WTC11 (cell line): Measurements from ENCODE around the gene ARHGAP45. TPM values are rescaled to one million over a fixed set of nuclear protein-coding genes. Genes with fewer than 3 reads are reported as not detected.

Experiments used
- ATAC-seq: fragments of 200-7000 bp; cut with Tn5 transposase; 2 replicates; pipeline ENCODE4 v1.10.0; 2021; ENCODE audit warnings: mild to moderate bottlenecking, moderate library complexity
- CTCF ChIA-PET: fragments of 300-600 bp; sonication (Branson Sonifier 250); formaldehyde crosslinking; loops from one replicate; lab custom pipeline; 2021; ENCODE audit warnings: antibody characterized with exemption; lab: Charles Lee
- POLR2A ChIA-PET: fragments of 350-600 bp; sonication (Branson Sonifier 250); formaldehyde crosslinking; loops from one replicate; lab custom pipeline; 2021; ENCODE audit warnings: antibody characterized with exemption; lab: Charles Lee
- DNase-seq: peaks from one replicate; pipeline ENCODE4 v3.0.0; 2021; ENCODE audit warnings: low spot score
- H3K27ac Mint-ChIP-seq: 2 replicates; pipeline ENCODE4 v1.8.0; 2021; ENCODE audit warnings: mixed read lengths
- H3K27me3 Mint-ChIP-seq: 2 replicates; pipeline ENCODE4 v1.8.0; 2021; ENCODE audit warnings: low read depth, mild to moderate bottlenecking, moderate library complexity, mixed read lengths
- H3K36me3 Mint-ChIP-seq: 2 replicates; pipeline ENCODE4 v1.8.0; 2021; ENCODE audit warnings: mixed read lengths
- H3K4me1 Mint-ChIP-seq: 2 replicates; pipeline ENCODE4 v1.8.0; 2022; ENCODE audit warnings: mixed read lengths
- H3K4me3 Mint-ChIP-seq: 2 replicates; pipeline ENCODE4 v1.8.0; 2021; ENCODE audit warnings: mild to moderate bottlenecking, moderate library complexity, mixed read lengths
- H3K9me3 Mint-ChIP-seq: 2 replicates; pipeline ENCODE4 v1.8.0; 2021; ENCODE audit warnings: mixed read lengths
- ATF1 ChIP-seq: sonication (generic); formaldehyde crosslinking; IDR thresholded peaks from 2 replicates; pipeline ENCODE4 v1.8.1; 2023; ENCODE audit warnings: mild to moderate bottlenecking, moderate library complexity, missing genetic modification reagents
- CREB1 ChIP-seq: sonication (generic); formaldehyde crosslinking; IDR thresholded peaks from 2 replicates; pipeline ENCODE4 v1.8.0; 2023; ENCODE audit warnings: mild to moderate bottlenecking, missing genetic modification reagents
- GRHL2 ChIP-seq: fragments of 250-450 bp; sonication (Bioruptor Pico); IDR thresholded peaks from 2 replicates; pipeline ENCODE4 v1.8.0; 2022; ENCODE audit warnings: mild to moderate bottlenecking, moderate library complexity; ENCODE audit not compliant: insufficient replicate concordance, severe bottlenecking
- GTF2I ChIP-seq: fragments of 250-450 bp; sonication (Bioruptor Pico); conservative IDR thresholded peaks from 2 replicates; pipeline ENCODE4 v1.4.0; 2021; ENCODE audit warnings: mild to moderate bottlenecking
- JAZF1 ChIP-seq: fragments of 250-450 bp; sonication (Bioruptor Pico); IDR thresholded peaks from 2 replicates; pipeline ENCODE4 v1.9.0; 2021; ENCODE audit warnings: moderate library complexity, mild to moderate bottlenecking, inconsistent platforms
- NFE2L1 ChIP-seq: sonication (generic); formaldehyde crosslinking; IDR thresholded peaks from 2 replicates; pipeline ENCODE4 v1.8.1; 2023; ENCODE audit warnings: missing genetic modification reagents
- NFYB ChIP-seq: sonication (generic); formaldehyde crosslinking; conservative IDR thresholded peaks from 2 replicates; pipeline ENCODE4 v1.8.0; 2022; ENCODE audit warnings: low read depth, missing genetic modification reagents
- NR2C2 ChIP-seq: sonication (generic); formaldehyde crosslinking; IDR thresholded peaks from 2 replicates; pipeline ENCODE4 v1.8.0; 2022; ENCODE audit warnings: mild to moderate bottlenecking, missing genetic modification reagents
- PRRX2 ChIP-seq: fragments of 250-450 bp; sonication (Bioruptor Pico); IDR thresholded peaks from 2 replicates; pipeline ENCODE4 v1.8.0; 2021; ENCODE audit warnings: mild to moderate bottlenecking
- RORB ChIP-seq: fragments of 250-450 bp; sonication (Bioruptor Pico); IDR thresholded peaks from 2 replicates; pipeline ENCODE4 v1.9.0; 2021; ENCODE audit warnings: mild to moderate bottlenecking
- SMAD3 ChIP-seq: sonication (generic); formaldehyde crosslinking; IDR thresholded peaks from 2 replicates; pipeline ENCODE4 v1.8.0; 2022; ENCODE audit warnings: missing genetic modification reagents, mild to moderate bottlenecking, borderline replicate concordance
- SMAD4 ChIP-seq: sonication (generic); formaldehyde crosslinking; IDR thresholded peaks from 2 replicates; pipeline ENCODE4 v1.8.0; 2022; ENCODE audit warnings: mild to moderate bottlenecking, missing genetic modification reagents
- ZBTB21 ChIP-seq: sonication (generic); formaldehyde crosslinking; IDR thresholded peaks from 2 replicates; pipeline ENCODE4 v1.8.1; 2023; ENCODE audit warnings: mild to moderate bottlenecking, missing genetic modification reagents, borderline replicate concordance
- ZNF121 ChIP-seq: sonication (generic); formaldehyde crosslinking; IDR thresholded peaks from 2 replicates; pipeline ENCODE4 v1.8.0; 2023; ENCODE audit warnings: missing genetic modification reagents
- ZNF219 ChIP-seq: sonication (generic); formaldehyde crosslinking; IDR thresholded peaks from 2 replicates; pipeline ENCODE4 v1.8.0; 2023; ENCODE audit warnings: missing genetic modification reagents, mild to moderate bottlenecking, borderline replicate concordance
- ZNF263 ChIP-seq: sonication (generic); formaldehyde crosslinking; IDR thresholded peaks from 2 replicates; pipeline ENCODE4 v1.8.1; 2022; ENCODE audit warnings: low read depth, mild to moderate bottlenecking, moderate library complexity, missing genetic modification reagents
- ZNF317 ChIP-seq: sonication (generic); formaldehyde crosslinking; IDR thresholded peaks from 2 replicates; pipeline ENCODE4 v1.8.1; 2023; ENCODE audit warnings: low read depth, mild to moderate bottlenecking, moderate library complexity, missing genetic modification reagents, borderline replicate concordance
- total RNA-seq: library from RNA; stranded (reverse); gene quantifications from 3 replicates; pipeline ENCODE4 v1.2.3, GENCODE V29; 2021
- TF ChIP-seq, protein P1 (sequence below): sonication (generic); formaldehyde crosslinking; IDR thresholded peaks from 2 replicates; pipeline ENCODE4 v1.8.0; 2022; ENCODE audit warnings: mild to moderate bottlenecking, missing genetic modification reagents
- TF ChIP-seq, protein P2 (sequence below): sonication (generic); formaldehyde crosslinking; IDR thresholded peaks from 2 replicates; pipeline ENCODE4 v1.8.1; 2022; ENCODE audit warnings: low read depth, missing genetic modification reagents, borderline replicate concordance
- TF ChIP-seq, protein P3 (sequence below): sonication (generic); formaldehyde crosslinking; IDR thresholded peaks from 2 replicates; pipeline ENCODE4 v1.8.1; 2022; ENCODE audit warnings: missing genetic modification reagents, borderline replicate concordance
- TF ChIP-seq, protein P4 (sequence below): fragments of 250-450 bp; sonication (Bioruptor Pico); IDR thresholded peaks from 2 replicates; pipeline ENCODE4 v1.9.0; 2021; ENCODE audit warnings: mild to moderate bottlenecking, borderline replicate concordance
- TF ChIP-seq, protein P5 (sequence below): sonication (generic); formaldehyde crosslinking; IDR thresholded peaks from 2 replicates; pipeline ENCODE4 v1.8.1; 2023; ENCODE audit warnings: mild to moderate bottlenecking, moderate library complexity, missing genetic modification reagents
- TF ChIP-seq, protein P6 (sequence below): sonication (generic); formaldehyde crosslinking; IDR thresholded peaks from 2 replicates; pipeline ENCODE4 v1.8.1; 2023; ENCODE audit warnings: mild to moderate bottlenecking, missing genetic modification reagents

Gene ARHGAP45
- total RNA-seq, 1 experiment from 2014 or later: 40.9 TPM

DNA sequence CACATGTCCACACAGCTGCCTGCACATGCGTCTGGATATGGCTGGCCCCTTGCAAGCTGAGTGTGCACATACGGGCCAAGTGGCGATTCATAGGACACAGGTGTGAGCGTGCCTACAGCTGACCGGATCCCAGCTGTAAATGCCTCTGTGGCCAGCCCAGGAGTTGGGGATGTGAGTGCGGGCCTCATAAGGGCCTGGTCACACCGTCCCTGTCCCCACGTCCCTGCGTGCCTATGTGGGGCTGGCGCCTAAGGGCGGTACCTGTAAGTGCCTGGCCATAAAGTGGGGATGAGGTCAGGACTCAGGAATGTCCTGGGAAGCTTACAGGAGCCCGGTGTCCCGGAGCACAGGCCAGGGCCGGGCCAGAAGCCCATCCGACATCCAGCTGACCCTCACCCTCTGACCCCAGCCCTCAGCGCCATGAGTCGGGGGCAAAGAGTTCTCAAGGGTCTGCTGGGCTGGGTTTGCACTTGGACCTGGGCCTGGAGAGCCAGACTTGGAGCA is 1.3 kb upstream of the ARHGAP45 start:
- Mint-ChIP-seq H3K27me3 (peaks cover 33% of the 10 kb centered on the region), H3K4me1 (peaks cover 17% of the 10 kb centered on the region), H3K9me3 (no peaks in the 10 kb centered on the region), H3K27ac (no peak overlapping the region), H3K4me3 (peak overlapping the region; percentile 65), H3K36me3 (no peaks in the 10 kb centered on the region)
- ChIA-PET POLR2A (interaction anchor here (1.2 to 3.0 kb wide), 4 partner anchors 17 to 36 kb away, joined by 3 to 14 read pairs (median 6); partner anchors contain the start of gene ABCA7), CTCF (interaction anchor here (1.1 to 7.5 kb wide), 14 partner anchors 9 to 201 kb away, joined by 5 to 109 read pairs (median 14); partner anchors contain the start of genes ABCA7, CNN2 and GPX4)
- no peak for DNase-seq
- no peak for TF ChIP-seq SMAD3 (CRISPR knock-in tag)
- TF ChIP-seq ZNF317: no peak
- TF ChIP-seq NFYB (CRISPR knock-in tag): no peak
- TF ChIP-seq NFE2L1 (CRISPR knock-in tag): no peak
- no peak for TF ChIP-seq ZNF263 (CRISPR knock-in tag)
- TF ChIP-seq ZNF219: no peak
- TF ChIP-seq ZBTB21: no peak
- no peak for TF ChIP-seq SMAD4 (CRISPR knock-in tag)
- TF ChIP-seq, protein P1, sequence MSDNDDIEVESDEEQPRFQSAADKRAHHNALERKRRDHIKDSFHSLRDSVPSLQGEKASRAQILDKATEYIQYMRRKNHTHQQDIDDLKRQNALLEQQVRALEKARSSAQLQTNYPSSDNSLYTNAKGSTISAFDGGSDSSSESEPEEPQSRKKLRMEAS: no peak
- TF ChIP-seq, protein P2, sequence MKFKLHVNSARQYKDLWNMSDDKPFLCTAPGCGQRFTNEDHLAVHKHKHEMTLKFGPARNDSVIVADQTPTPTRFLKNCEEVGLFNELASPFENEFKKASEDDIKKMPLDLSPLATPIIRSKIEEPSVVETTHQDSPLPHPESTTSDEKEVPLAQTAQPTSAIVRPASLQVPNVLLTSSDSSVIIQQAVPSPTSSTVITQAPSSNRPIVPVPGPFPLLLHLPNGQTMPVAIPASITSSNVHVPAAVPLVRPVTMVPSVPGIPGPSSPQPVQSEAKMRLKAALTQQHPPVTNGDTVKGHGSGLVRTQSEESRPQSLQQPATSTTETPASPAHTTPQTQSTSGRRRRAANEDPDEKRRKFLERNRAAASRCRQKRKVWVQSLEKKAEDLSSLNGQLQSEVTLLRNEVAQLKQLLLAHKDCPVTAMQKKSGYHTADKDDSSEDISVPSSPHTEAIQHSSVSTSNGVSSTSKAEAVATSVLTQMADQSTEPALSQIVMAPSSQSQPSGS (CRISPR knock-in tag): no peak
- TF ChIP-seq CREB1 (CRISPR knock-in tag): no peak
- TF ChIP-seq ZNF121 (CRISPR knock-in tag): no peak
- TF ChIP-seq, protein P3, sequence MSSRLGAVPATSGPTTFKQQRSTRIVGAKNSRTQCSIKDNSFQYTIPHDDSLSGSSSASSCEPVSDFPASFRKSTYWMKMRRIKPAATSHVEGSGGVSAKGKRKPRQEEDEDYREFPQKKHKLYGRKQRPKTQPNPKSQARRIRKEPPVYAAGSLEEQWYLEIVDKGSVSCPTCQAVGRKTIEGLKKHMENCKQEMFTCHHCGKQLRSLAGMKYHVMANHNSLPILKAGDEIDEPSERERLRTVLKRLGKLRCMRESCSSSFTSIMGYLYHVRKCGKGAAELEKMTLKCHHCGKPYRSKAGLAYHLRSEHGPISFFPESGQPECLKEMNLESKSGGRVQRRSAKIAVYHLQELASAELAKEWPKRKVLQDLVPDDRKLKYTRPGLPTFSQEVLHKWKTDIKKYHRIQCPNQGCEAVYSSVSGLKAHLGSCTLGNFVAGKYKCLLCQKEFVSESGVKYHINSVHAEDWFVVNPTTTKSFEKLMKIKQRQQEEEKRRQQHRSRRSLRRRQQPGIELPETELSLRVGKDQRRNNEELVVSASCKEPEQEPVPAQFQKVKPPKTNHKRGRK (CRISPR knock-in tag): no peak
- no peak for TF ChIP-seq RORB (CRISPR knock-in tag)
- TF ChIP-seq NR2C2 (CRISPR knock-in tag): no peak
- TF ChIP-seq GTF2I (CRISPR knock-in tag): no peak
- no peak for TF ChIP-seq GRHL2 (CRISPR knock-in tag)
- TF ChIP-seq, protein P4, sequence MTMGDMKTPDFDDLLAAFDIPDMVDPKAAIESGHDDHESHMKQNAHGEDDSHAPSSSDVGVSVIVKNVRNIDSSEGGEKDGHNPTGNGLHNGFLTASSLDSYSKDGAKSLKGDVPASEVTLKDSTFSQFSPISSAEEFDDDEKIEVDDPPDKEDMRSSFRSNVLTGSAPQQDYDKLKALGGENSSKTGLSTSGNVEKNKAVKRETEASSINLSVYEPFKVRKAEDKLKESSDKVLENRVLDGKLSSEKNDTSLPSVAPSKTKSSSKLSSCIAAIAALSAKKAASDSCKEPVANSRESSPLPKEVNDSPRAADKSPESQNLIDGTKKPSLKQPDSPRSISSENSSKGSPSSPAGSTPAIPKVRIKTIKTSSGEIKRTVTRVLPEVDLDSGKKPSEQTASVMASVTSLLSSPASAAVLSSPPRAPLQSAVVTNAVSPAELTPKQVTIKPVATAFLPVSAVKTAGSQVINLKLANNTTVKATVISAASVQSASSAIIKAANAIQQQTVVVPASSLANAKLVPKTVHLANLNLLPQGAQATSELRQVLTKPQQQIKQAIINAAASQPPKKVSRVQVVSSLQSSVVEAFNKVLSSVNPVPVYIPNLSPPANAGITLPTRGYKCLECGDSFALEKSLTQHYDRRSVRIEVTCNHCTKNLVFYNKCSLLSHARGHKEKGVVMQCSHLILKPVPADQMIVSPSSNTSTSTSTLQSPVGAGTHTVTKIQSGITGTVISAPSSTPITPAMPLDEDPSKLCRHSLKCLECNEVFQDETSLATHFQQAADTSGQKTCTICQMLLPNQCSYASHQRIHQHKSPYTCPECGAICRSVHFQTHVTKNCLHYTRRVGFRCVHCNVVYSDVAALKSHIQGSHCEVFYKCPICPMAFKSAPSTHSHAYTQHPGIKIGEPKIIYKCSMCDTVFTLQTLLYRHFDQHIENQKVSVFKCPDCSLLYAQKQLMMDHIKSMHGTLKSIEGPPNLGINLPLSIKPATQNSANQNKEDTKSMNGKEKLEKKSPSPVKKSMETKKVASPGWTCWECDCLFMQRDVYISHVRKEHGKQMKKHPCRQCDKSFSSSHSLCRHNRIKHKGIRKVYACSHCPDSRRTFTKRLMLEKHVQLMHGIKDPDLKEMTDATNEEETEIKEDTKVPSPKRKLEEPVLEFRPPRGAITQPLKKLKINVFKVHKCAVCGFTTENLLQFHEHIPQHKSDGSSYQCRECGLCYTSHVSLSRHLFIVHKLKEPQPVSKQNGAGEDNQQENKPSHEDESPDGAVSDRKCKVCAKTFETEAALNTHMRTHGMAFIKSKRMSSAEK (CRISPR knock-in tag): no peak
- ATAC-seq: no peak

DNA sequence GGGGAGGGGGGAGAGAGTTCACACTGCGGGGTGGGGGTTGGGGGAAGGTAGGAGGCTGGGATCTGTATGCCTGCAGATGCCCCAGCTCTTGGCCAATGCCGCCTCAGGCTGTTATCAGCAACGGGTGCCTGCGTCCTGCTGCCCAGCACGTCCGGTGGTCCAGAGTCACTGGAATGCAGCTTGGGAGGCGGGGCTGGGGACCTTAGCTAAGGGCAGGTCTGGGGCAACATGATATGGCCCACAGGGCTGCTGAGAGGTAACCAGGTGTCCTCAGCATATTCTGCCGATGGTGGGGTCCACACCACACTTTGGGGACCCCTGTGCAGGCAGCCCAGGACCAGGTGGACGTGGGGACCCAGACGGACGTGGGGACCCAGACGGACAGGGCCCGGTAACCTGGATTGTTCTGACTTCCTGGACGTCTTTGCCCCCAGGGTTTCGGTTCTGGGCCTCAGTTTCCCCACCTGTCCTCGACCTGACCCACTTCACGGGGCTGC is 668 bp upstream of the ARHGAP45 start:
- POLR2A ChIA-PET: interaction anchor here (0.8 to 3.0 kb wide), 6 partner anchors 16 to 38 kb away, joined by 3 to 14 read pairs (median 6); partner anchors contain the start of genes ABCA7 and GPX4
- TF ChIP-seq, protein P5, sequence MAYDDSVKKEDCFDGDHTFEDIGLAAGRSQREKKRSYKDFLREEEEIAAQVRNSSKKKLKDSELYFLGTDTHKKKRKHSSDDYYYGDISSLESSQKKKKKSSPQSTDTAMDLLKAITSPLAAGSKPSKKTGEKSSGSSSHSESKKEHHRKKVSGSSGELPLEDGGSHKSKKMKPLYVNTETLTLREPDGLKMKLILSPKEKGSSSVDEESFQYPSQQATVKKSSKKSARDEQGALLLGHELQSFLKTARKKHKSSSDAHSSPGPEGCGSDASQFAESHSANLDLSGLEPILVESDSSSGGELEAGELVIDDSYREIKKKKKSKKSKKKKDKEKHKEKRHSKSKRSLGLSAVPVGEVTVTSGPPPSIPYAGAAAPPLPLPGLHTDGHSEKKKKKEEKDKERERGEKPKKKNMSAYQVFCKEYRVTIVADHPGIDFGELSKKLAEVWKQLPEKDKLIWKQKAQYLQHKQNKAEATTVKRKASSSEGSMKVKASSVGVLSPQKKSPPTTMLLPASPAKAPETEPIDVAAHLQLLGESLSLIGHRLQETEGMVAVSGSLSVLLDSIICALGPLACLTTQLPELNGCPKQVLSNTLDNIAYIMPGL: no peak
- TF ChIP-seq JAZF1: no peak
- TF ChIP-seq, protein P6, sequence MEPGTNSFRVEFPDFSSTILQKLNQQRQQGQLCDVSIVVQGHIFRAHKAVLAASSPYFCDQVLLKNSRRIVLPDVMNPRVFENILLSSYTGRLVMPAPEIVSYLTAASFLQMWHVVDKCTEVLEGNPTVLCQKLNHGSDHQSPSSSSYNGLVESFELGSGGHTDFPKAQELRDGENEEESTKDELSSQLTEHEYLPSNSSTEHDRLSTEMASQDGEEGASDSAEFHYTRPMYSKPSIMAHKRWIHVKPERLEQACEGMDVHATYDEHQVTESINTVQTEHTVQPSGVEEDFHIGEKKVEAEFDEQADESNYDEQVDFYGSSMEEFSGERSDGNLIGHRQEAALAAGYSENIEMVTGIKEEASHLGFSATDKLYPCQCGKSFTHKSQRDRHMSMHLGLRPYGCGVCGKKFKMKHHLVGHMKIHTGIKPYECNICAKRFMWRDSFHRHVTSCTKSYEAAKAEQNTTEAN (CRISPR knock-in tag): no peak
- TF ChIP-seq PRRX2 (CRISPR knock-in tag): no peak
- no peak for TF ChIP-seq ATF1

More for the DNA sequence above, 668 bp upstream of the ARHGAP45 start:
- CTCF ChIA-PET: interaction anchor here (0.8 to 7.5 kb wide), 23 partner anchors 10 to 203 kb away, joined by 3 to 109 read pairs (median 7); partner anchors contain the start of genes ABCA7, CNN2 and GPX4
- Mint-ChIP-seq H3K36me3 (no peaks in the 10 kb centered on the region), H3K27ac (no peak overlapping the region), H3K4me3 (peak overlapping the region; percentile 60; the same call in 1 of the 2 replicates), H3K9me3 (no peaks in the 10 kb centered on the region), H3K4me1 (peaks cover 17% of the 10 kb centered on the region), H3K27me3 (peaks cover 33% of the 10 kb centered on the region)
- ATAC-seq (no peak), DNase-seq (no peak)
